ENCODE results near the gene PRELP.

DNA sequence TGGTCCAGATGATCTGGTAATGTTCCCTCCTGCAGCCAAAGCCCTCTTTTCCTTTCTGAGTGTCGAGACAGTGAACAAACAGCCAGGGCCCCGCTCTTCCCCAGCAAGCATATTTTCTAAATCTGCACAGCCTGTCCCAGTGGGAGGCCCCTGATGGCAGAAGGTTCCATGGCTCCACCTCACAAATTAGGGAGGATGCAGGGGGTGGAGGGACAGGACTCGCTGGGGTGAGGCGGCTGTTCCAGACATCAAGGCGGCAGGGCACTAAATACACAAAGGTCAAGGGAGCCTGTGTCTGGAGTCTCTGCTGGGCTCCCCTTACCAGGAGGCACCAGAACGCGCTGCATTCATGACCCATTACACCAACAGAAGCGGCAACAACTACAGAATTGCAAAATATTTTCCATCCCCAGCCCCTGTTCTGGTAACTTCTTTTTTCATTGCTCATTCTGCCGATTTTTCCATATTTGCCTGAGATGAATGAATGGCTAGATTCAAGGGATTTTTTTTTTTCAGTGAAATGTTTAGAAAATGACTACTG is 27.0 kb upstream of the PRELP start:
- TF ChIP-seq POLR2AphosphoS5 (IDR thresholded peaks at IDR 0.05; ENCODE audit: insufficient read depth, low read depth, low read length) (no peak), POLR2A (IDR thresholded peaks at IDR 0.05; ENCODE audit: low read depth, low read length) (no peak), EZH2 (IDR thresholded peaks at IDR 0.05; ENCODE audit: borderline replicate concordance, low read depth, low read length, severe bottlenecking) (no peak), FOS (IDR thresholded peaks at IDR 0.05; ENCODE audit: borderline replicate concordance, insufficient read depth, low read length) (no peak), MYC (IDR thresholded peaks at IDR 0.05; ENCODE audit: low read depth, low read length) (no peak)
- TF ChIP-seq, protein P1, sequence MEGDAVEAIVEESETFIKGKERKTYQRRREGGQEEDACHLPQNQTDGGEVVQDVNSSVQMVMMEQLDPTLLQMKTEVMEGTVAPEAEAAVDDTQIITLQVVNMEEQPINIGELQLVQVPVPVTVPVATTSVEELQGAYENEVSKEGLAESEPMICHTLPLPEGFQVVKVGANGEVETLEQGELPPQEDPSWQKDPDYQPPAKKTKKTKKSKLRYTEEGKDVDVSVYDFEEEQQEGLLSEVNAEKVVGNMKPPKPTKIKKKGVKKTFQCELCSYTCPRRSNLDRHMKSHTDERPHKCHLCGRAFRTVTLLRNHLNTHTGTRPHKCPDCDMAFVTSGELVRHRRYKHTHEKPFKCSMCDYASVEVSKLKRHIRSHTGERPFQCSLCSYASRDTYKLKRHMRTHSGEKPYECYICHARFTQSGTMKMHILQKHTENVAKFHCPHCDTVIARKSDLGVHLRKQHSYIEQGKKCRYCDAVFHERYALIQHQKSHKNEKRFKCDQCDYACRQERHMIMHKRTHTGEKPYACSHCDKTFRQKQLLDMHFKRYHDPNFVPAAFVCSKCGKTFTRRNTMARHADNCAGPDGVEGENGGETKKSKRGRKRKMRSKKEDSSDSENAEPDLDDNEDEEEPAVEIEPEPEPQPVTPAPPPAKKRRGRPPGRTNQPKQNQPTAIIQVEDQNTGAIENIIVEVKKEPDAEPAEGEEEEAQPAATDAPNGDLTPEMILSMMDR (IDR thresholded peaks at IDR 0.05; ENCODE audit: extremely low read depth in 1 of 2, insufficient read depth in 1 of 2, low read depth in 1 of 2, low read length in 2 of 2): no peak
- TF ChIP-seq, protein P2, sequence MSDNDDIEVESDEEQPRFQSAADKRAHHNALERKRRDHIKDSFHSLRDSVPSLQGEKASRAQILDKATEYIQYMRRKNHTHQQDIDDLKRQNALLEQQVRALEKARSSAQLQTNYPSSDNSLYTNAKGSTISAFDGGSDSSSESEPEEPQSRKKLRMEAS (IDR thresholded peaks at IDR 0.05; ENCODE audit: insufficient read depth, insufficient read length): no peak

Measured in endothelial cell of umbilical vein (primary cell).